ENCODE measurements around the gene CTPS2.

DNA sequence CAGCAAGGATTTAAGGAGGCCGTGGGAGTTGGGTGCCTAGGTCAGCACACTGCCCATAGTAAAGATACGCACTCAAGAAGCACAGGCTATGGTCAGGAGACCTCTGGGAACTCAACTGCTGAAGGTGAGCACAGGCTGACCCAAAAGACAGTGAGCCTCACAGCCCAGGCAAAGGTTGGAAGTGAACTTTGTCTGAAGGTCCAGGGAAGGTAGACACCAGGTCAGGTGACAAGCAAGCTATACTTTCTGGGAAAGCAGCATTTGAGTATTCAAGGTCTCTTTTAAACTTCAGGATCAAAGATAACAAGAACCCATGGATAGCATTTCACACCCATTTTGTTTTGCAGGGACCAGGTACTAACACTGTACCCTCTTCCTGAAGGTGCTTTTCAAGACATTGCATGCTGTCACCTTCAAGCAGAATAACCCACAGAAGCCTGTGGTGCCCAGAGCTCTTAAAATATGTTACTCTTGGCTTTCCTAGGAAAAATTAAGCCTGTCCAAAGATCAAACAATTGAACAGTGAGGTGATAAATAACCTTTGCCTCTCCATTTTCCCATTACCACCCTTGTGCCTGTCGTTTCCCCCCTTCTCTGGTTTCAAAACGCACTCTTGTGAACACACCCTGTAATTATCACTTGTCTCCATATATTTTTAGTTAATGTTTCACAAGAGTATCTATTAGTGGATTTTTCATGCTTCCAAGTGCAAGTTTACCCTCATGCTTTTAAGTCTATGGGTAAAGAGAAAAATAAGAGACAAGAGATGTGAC lies 65.9 kb downstream of the CTPS2 start:
- TF ChIP-seq, protein P1, sequence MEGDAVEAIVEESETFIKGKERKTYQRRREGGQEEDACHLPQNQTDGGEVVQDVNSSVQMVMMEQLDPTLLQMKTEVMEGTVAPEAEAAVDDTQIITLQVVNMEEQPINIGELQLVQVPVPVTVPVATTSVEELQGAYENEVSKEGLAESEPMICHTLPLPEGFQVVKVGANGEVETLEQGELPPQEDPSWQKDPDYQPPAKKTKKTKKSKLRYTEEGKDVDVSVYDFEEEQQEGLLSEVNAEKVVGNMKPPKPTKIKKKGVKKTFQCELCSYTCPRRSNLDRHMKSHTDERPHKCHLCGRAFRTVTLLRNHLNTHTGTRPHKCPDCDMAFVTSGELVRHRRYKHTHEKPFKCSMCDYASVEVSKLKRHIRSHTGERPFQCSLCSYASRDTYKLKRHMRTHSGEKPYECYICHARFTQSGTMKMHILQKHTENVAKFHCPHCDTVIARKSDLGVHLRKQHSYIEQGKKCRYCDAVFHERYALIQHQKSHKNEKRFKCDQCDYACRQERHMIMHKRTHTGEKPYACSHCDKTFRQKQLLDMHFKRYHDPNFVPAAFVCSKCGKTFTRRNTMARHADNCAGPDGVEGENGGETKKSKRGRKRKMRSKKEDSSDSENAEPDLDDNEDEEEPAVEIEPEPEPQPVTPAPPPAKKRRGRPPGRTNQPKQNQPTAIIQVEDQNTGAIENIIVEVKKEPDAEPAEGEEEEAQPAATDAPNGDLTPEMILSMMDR (conservative IDR thresholded peaks at IDR 0.05), result no peak
- TF ChIP-seq ZFX (IDR thresholded peaks at IDR 0.05), result no peak

Data from C4-2B (cell line).